ENCODE results near the gene FCMR. TPM values are rescaled to one million over a fixed set of nuclear protein-coding genes. Genes with fewer than 3 reads are reported as not detected.
"Not testable (repeated sequence)": the region's sequence is repeated elsewhere in the genome, so short reads cannot be mapped to it uniquely, and the experiment has no call there.

Gene FCMR
- total RNA-seq, 1 donor, result not detected

GRCh38 chr1:206925106-206925736, 3.5 kb upstream of the FCMR start:
- no peak overlapping the region for H3K4me3 ChIP-seq (ENCODE audit: low read depth, low read length)
- DNase-seq (ENCODE audit: low read depth), result no peak
- TF ChIP-seq CTCF (IDR thresholded peaks at IDR 0.05; ENCODE audit: insufficient read depth, low read length), result no peak

GRCh38 chr1:206924592-206925105, 2.9 kb upstream of the FCMR start:
- no peak for TF ChIP-seq CTCF (IDR thresholded peaks at IDR 0.05; ENCODE audit: insufficient read depth, low read length)
- no peak for DNase-seq (ENCODE audit: low read depth)
- H3K4me3 ChIP-seq (ENCODE audit: low read depth, low read length), result no peak overlapping the region

- H3K4me3 ChIP-seq (ENCODE audit: low read depth, low read length); DNase-seq (ENCODE audit: low read depth): not testable (repeated sequence)
Measured at GRCh38 chr1:206923961-206924557, 2.3 kb upstream of the FCMR start.

- TF ChIP-seq CTCF (IDR thresholded peaks at IDR 0.05; ENCODE audit: insufficient read depth, low read length), result no peak
- H3K4me3 ChIP-seq (ENCODE audit: low read depth, low read length), result no peak overlapping the region
- DNase-seq (ENCODE audit: low read depth), result no peak
Measured at GRCh38 chr1:206923009-206923960, 1.5 kb upstream of the FCMR start.

- no peak overlapping the region for H3K4me3 ChIP-seq (ENCODE audit: low read depth, low read length)
- TF ChIP-seq CTCF (IDR thresholded peaks at IDR 0.05; ENCODE audit: insufficient read depth, low read length), result no peak
- no peak for DNase-seq (ENCODE audit: low read depth)
Measured at GRCh38 chr1:206922524-206922923, 783 bp upstream of the FCMR start.

- DNase-seq (ENCODE audit: low read depth), result no peak
- no peak overlapping the region for H3K4me3 ChIP-seq (ENCODE audit: low read depth, low read length)
- no peak for TF ChIP-seq CTCF (IDR thresholded peaks at IDR 0.05; ENCODE audit: insufficient read depth, low read length)
Measured at GRCh38 chr1:206918076-206918475, 3.7 kb downstream of the FCMR start.
